ENCODE results near the gene MRPS17. TPM values are rescaled to one million over a fixed set of nuclear protein-coding genes. Genes with fewer than 3 reads are reported as not detected.

Gene MRPS17
- polyA plus RNA-seq, 1 donor from 2014 or later, result 20.5 TPM

GRCh38 chr7:55966851-55967250 is 15.2 kb downstream of the MRPS17 start:
- no peaks in the 10 kb centered on the region for H3K27me3 ChIP-seq (ENCODE audit: insufficient read depth, low read depth, low read length)
- H3K36me3 ChIP-seq (ENCODE audit: insufficient read depth, low read length), result no peaks in the 10 kb centered on the region
- peaks cover 48% of the 10 kb centered on the region for H3K79me2 ChIP-seq (replicated peaks; ENCODE audit: insufficient read depth, low read length)
- H3K9me3 ChIP-seq (ENCODE audit: low read length), result peaks cover 3% of the 10 kb centered on the region
- no peak overlapping the region for H3K4me3 ChIP-seq (ENCODE audit: low read length)
- H2AFZ ChIP-seq (ENCODE audit: low read depth, low read length), result no peak overlapping the region
- no peaks in the 10 kb centered on the region for H4K20me1 ChIP-seq (ENCODE audit: insufficient read depth)
- no peaks in the 10 kb centered on the region for H3K9me2 ChIP-seq (ENCODE audit: insufficient read depth, low read length)
- H3F3A ChIP-seq (ENCODE audit: insufficient read depth, low read length, poor library complexity, severe bottlenecking), result no peaks in the 10 kb centered on the region
- no peak overlapping the region for H3K4me2 ChIP-seq (ENCODE audit: low read length)
- H3K9ac ChIP-seq (ENCODE audit: low read length), result no peak overlapping the region
- H3K27ac ChIP-seq (ENCODE audit: low read length), result no peak overlapping the region
- no peak for TF ChIP-seq POLR2AphosphoS5 (IDR thresholded peaks at IDR 0.05)
- no peak for TF ChIP-seq RAD21 (conservative IDR thresholded peaks at IDR 0.05)
- no peak for TF ChIP-seq SMC3 (conservative IDR thresholded peaks at IDR 0.05; ENCODE audit: poor library complexity)
- no peak for TF ChIP-seq TAF1 (IDR thresholded peaks at IDR 0.05; ENCODE audit: low read depth)
- TF ChIP-seq CTCF (IDR thresholded peaks at IDR 0.05; ENCODE audit: poor library complexity, severe bottlenecking), result no peak
- TF ChIP-seq EZH2 (IDR thresholded peaks at IDR 0.05; ENCODE audit: borderline replicate concordance, insufficient read depth, low read length, poor library complexity, severe bottlenecking), result no peak
- no peak for TF ChIP-seq MXI1 (conservative IDR thresholded peaks at IDR 0.05; ENCODE audit: poor library complexity, severe bottlenecking)
- TF ChIP-seq REST (IDR thresholded peaks at IDR 0.05; ENCODE audit: borderline replicate concordance), result no peak
- no peak for TF ChIP-seq EP300 (conservative IDR thresholded peaks at IDR 0.05; ENCODE audit: poor library complexity, severe bottlenecking)

GRCh38 chr7:55969391-55969790 is 17.7 kb downstream of the MRPS17 start:
- H2AFZ ChIP-seq (ENCODE audit: low read depth, low read length), result no peak overlapping the region
- H4K20me1 ChIP-seq (ENCODE audit: insufficient read depth), result no peaks in the 10 kb centered on the region
- no peaks in the 10 kb centered on the region for H3K9me2 ChIP-seq (ENCODE audit: insufficient read depth, low read length)
- no peaks in the 10 kb centered on the region for H3F3A ChIP-seq (ENCODE audit: insufficient read depth, low read length, poor library complexity, severe bottlenecking)
- no peaks in the 10 kb centered on the region for H3K36me3 ChIP-seq (ENCODE audit: insufficient read depth, low read length)
- TF ChIP-seq SMC3 (conservative IDR thresholded peaks at IDR 0.05; ENCODE audit: poor library complexity), result no peak
- TF ChIP-seq EZH2 (IDR thresholded peaks at IDR 0.05; ENCODE audit: borderline replicate concordance, insufficient read depth, low read length, poor library complexity, severe bottlenecking), result no peak
- no peak for TF ChIP-seq RAD21 (conservative IDR thresholded peaks at IDR 0.05)
- TF ChIP-seq REST (IDR thresholded peaks at IDR 0.05; ENCODE audit: borderline replicate concordance), result no peak
- TF ChIP-seq CTCF (IDR thresholded peaks at IDR 0.05; ENCODE audit: poor library complexity, severe bottlenecking), result no peak
- TF ChIP-seq MXI1 (conservative IDR thresholded peaks at IDR 0.05; ENCODE audit: poor library complexity, severe bottlenecking), result no peak
- peaks cover 46% of the 10 kb centered on the region for H3K79me2 ChIP-seq (replicated peaks; ENCODE audit: insufficient read depth, low read length)
- H3K27me3 ChIP-seq (ENCODE audit: insufficient read depth, low read depth, low read length), result no peaks in the 10 kb centered on the region
- H3K4me3 ChIP-seq (ENCODE audit: low read length), result no peak overlapping the region
- no peak overlapping the region for H3K9ac ChIP-seq (ENCODE audit: low read length)
- H3K27ac ChIP-seq (ENCODE audit: low read length), result no peak overlapping the region
- H3K4me2 ChIP-seq (ENCODE audit: low read length), result no peak overlapping the region
- peaks cover 3% of the 10 kb centered on the region for H3K9me3 ChIP-seq (ENCODE audit: low read length)
